ENCODE results near the gene CAPN2. TPM values are rescaled to one million over a fixed set of nuclear protein-coding genes. Genes with fewer than 3 reads are reported as not detected.

The CAPN2 gene
- total RNA-seq, 1 donor, result 340 TPM

GRCh38 chr1:223810586-223810985, 98.2 kb downstream of the CAPN2 start:
- Histone ChIP-seq H3K4me1 (ENCODE audit: insufficient read depth, low read length) (peaks cover under 1% of the 10 kb centered on the region), H3K36me3 (ENCODE audit: insufficient read depth, low read length) (peaks cover 21% of the 10 kb centered on the region), H3K4me2 (ENCODE audit: insufficient read depth, low read length) (no peak overlapping the region), H3K4me3 (ENCODE audit: insufficient read depth, low read length) (no peak overlapping the region), H3K9me3 (ENCODE audit: low read depth, low read length) (no peaks in the 10 kb centered on the region), H3K27ac (ENCODE audit: low read depth, low read length) (no peak overlapping the region), H3K79me2 (ENCODE audit: insufficient read depth, low read length) (peaks cover 24% of the 10 kb centered on the region), H3K27me3 (ENCODE audit: insufficient read depth, low read length) (no peaks in the 10 kb centered on the region), H4K20me1 (ENCODE audit: insufficient read depth, low read length) (no peaks in the 10 kb centered on the region), H2AFZ (ENCODE audit: low read length) (no peak overlapping the region)
- no peak for DNase-seq (ENCODE audit: insufficient read length, low spot score, missing footprints)
- TF ChIP-seq CTCF (IDR thresholded peaks at IDR 0.05; ENCODE audit: extremely low read depth, low read depth, low read length), result no peak

DNA sequence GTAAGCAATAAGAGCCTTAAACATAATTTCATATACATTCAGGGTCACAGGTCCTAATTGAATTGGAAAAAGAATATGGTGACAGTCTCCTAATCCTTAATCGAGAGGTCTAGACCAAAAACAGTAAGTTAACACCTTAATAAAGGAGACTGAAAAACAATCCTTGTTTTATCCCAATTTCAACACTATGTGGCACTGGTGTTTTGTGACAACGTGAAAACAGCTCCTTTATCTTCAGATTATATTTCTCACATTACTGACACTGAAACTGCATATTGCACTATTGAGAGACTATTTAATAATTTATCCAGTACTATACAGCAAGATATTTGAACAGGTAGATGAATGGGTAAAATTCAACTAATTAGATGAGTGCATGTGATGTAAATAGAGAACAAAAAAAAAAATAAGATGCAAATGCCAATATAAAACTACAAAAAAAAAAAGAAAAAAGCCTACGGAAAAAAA, 99.3 kb downstream of the CAPN2 start:
- no peak for DNase-seq (ENCODE audit: insufficient read length, low spot score, missing footprints)
- peak; percentile 56 for TF ChIP-seq CTCF (IDR thresholded peaks at IDR 0.05; ENCODE audit: extremely low read depth, low read depth, low read length)
- Histone ChIP-seq H2AFZ (ENCODE audit: low read length) (no peak overlapping the region), H3K4me1 (ENCODE audit: insufficient read depth, low read length) (peaks cover 12% of the 10 kb centered on the region), H3K4me2 (ENCODE audit: insufficient read depth, low read length) (no peak overlapping the region), H3K27me3 (ENCODE audit: insufficient read depth, low read length) (no peaks in the 10 kb centered on the region), H3K27ac (ENCODE audit: low read depth, low read length) (no peak overlapping the region), H3K9me3 (ENCODE audit: low read depth, low read length) (no peaks in the 10 kb centered on the region), H4K20me1 (ENCODE audit: insufficient read depth, low read length) (no peaks in the 10 kb centered on the region), H3K36me3 (ENCODE audit: insufficient read depth, low read length) (peaks cover 17% of the 10 kb centered on the region), H3K4me3 (ENCODE audit: insufficient read depth, low read length) (no peak overlapping the region), H3K79me2 (ENCODE audit: insufficient read depth, low read length) (peaks cover 29% of the 10 kb centered on the region)

DNA sequence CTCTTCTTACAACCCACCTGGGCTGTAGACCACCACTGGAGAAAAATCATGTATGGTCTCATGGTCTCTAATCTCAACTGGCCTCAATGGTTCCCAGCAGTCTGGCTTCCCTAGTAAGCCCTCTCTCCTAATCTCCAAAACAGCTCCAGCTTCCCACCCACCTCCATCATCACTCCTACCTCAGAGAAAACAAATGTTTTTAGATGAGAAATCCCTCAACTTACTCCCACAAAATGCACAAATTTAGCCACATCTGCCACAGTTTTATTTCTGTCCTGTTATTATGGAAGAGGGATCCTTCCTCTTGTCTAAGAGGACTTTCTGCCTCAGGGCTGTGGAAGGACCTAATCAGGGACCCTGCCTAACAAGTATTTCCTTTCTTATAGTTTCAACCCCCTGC, 101.3 kb downstream of the CAPN2 start:
- TF ChIP-seq CTCF (IDR thresholded peaks at IDR 0.05; ENCODE audit: extremely low read depth, low read depth, low read length), result no peak
- no peak overlapping the region for H3K27ac ChIP-seq (ENCODE audit: low read depth, low read length)
- peaks cover 17% of the 10 kb centered on the region for H3K4me1 ChIP-seq (ENCODE audit: insufficient read depth, low read length)
- H2AFZ ChIP-seq (ENCODE audit: low read length), result no peak overlapping the region
- peaks cover 15% of the 10 kb centered on the region for H3K36me3 ChIP-seq (ENCODE audit: insufficient read depth, low read length)
- no peaks in the 10 kb centered on the region for H3K27me3 ChIP-seq (ENCODE audit: insufficient read depth, low read length)
- no peaks in the 10 kb centered on the region for H3K9me3 ChIP-seq (ENCODE audit: low read depth, low read length)
- H3K79me2 ChIP-seq (ENCODE audit: insufficient read depth, low read length), result peaks cover 32% of the 10 kb centered on the region
- no peaks in the 10 kb centered on the region for H4K20me1 ChIP-seq (ENCODE audit: insufficient read depth, low read length)
- H3K4me2 ChIP-seq (ENCODE audit: insufficient read depth, low read length), result no peak overlapping the region
- no peak for DNase-seq (ENCODE audit: insufficient read length, low spot score, missing footprints)
- no peak overlapping the region for H3K4me3 ChIP-seq (ENCODE audit: insufficient read depth, low read length)

DNA sequence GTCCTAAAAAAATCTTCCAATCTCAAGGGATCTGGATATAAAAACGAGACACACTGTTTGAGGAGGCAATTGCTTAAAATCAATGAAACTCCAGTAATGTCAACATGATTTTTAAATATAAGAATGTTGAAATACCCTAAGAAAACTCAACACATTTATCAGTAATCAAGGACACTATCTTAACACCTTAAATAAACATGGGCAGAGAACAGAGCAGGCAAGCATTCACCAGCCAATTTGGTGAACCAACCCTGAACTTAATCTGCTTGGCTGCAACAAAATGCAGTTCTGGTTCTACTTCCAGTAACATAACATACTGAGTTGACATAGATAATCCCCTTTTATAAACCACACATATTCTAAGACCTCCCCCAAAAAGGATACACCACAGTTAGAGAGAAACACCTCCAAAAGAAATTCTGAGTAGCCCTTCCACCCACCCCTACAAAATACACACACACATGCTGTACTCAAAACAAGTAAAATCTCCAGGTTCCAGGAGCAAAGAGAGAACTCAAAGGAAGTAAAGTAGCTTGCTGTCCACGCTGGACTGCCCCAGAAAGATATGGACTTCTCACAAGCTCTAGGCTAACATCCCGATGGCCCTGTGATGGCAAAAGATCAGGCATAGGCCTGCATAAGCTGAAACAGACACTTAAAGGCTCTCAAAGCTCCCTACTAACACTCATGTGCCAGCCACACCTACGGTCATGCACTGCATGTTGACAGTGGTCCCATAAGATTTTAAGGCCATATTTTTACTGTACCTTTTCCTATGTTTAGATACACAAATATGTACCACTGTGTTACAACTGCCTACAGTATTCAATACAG, 102.9 kb downstream of the CAPN2 start:
- H3K27ac ChIP-seq (ENCODE audit: low read depth, low read length), result peak overlapping the region; percentile 1

More for the DNA sequence above, 102.9 kb downstream of the CAPN2 start:
- TF ChIP-seq CTCF (IDR thresholded peaks at IDR 0.05; ENCODE audit: extremely low read depth, low read depth, low read length), result no peak
- Histone ChIP-seq H4K20me1 (ENCODE audit: insufficient read depth, low read length) (no peaks in the 10 kb centered on the region), H3K4me3 (ENCODE audit: insufficient read depth, low read length) (no peak overlapping the region), H3K36me3 (ENCODE audit: insufficient read depth, low read length) (peaks cover 17% of the 10 kb centered on the region), H3K27me3 (ENCODE audit: insufficient read depth, low read length) (no peaks in the 10 kb centered on the region), H3K4me1 (ENCODE audit: insufficient read depth, low read length) (peaks cover 24% of the 10 kb centered on the region), H3K4me2 (ENCODE audit: insufficient read depth, low read length) (peak overlapping the region; percentile 16), H3K79me2 (ENCODE audit: insufficient read depth, low read length) (peaks cover 40% of the 10 kb centered on the region), H3K9me3 (ENCODE audit: low read depth, low read length) (no peaks in the 10 kb centered on the region), H2AFZ (ENCODE audit: low read length) (no peak overlapping the region)
- no peak for DNase-seq (ENCODE audit: insufficient read length, low spot score, missing footprints)
